Hepatocyte (in vitro differentiated cells): ENCODE data around the gene MPDZ.

Source experiments
- CTCF ChIP-seq: fragments of 200-600 bp; sonication (generic); IDR thresholded peaks from 2 replicates; pipeline ENCODE4 v1.5.1; 2016; ENCODE audit warnings: antibody characterized with exemption, mild to moderate bottlenecking; ENCODE audit not compliant: poor library complexity
- EZH2phosphoT487 ChIP-seq: fragments of 200-600 bp; sonication (generic); IDR thresholded peaks from one replicate; pipeline ENCODE4 v1.6.1; 2018; ENCODE audit warnings: antibody characterized with exemption, mild to moderate bottlenecking, low read depth, moderate library complexity; ENCODE audit not compliant: unreplicated experiment, severe bottlenecking

GRCh38 chr9:13215791-13216554 is 63.5 kb downstream of the MPDZ start:
- TF ChIP-seq CTCF = no peak
- no peak for TF ChIP-seq EZH2phosphoT487
